ENCODE results near the gene TBX21.

DNA sequence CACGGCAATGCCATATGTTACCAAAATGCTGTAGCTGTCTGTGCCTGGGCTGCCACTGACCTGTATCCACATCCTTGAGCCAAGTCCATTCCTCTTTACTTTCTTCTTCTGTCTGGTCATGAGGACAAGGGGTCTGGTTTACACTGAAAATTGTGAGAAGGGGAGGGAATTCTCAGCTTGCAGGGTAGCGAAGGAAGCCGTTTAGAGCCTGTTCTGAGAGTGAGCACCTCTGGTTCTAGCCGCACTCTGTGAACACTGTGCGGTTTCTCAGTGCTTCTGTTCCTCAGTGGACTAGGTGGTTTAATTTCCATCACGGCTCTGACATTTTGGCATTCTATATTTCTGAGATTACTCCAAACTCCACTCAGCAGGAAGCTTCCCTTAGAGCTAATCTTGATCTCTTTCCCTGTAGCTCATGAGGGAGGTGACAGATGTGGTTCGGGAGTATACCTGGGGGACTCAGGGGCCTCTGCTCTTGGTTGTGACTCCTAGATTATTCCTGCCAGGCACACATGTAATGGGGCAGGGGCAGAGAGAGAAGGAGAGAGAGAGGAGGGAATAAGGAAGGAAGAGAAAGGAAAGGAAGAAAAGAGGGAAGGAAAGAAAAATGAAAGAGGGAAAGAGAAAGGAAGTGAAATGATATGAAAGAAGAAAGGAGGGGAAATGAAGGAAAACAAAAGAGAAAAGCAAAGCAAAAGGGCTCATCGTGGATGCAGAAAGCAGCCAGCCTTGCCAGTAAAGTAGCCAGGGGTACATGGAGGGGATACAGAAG, 14.2 kb upstream of the TBX21 start:
- TF ChIP-seq POLR2A (IDR thresholded peaks at IDR 0.05; ENCODE audit: low read depth, low read length) = no peak
- TF ChIP-seq POLR2AphosphoS5 (IDR thresholded peaks at IDR 0.05; ENCODE audit: low read depth, low read length) = no peak
- no peak for TF ChIP-seq TAF1 (IDR thresholded peaks at IDR 0.05; ENCODE audit: borderline replicate concordance, low read depth, low read length)

All from GM12892 (cell line).